ENCODE measurements around the gene HYAL3. TPM values are rescaled to one million over a fixed set of nuclear protein-coding genes. Genes with fewer than 3 reads are reported as not detected.

The HYAL3 gene
- total RNA-seq, 2 experiments from 2014 or later, result 3.0 to 3.2 TPM

- no peaks in the 10 kb centered on the region for H3K36me3 ChIP-seq (ENCODE audit: insufficient read depth, low read length)
- Mint-ChIP-seq H3K36me3 (ENCODE audit: low read depth) (no peaks in the 10 kb centered on the region), H3K9me3 (no peaks in the 10 kb centered on the region), H3K27me3 (peaks cover 15% of the 10 kb centered on the region), H3K4me3 (no peak overlapping the region), H3K4me1 (ENCODE audit: low read depth) (peaks cover 4% of the 10 kb centered on the region), H3K27ac (no peak overlapping the region)
- CTCF ChIA-PET, result interaction anchor here (1.4 kb wide), 1 partner anchor 31 kb away, joined by 4 read pairs; the partner anchor contains the start of genes HYAL3 and NAA80
- no peak overlapping the region for H3K27ac ChIP-seq (ENCODE audit: low read depth in 1 of 2, low read length in 2 of 2)
- POLR2A ChIA-PET, result no interaction called here
- peaks cover 0 to 10% of the 10 kb centered on the region in 2 experiments for H3K27me3 ChIP-seq (ENCODE audit: control insufficient read depth in 1 of 2, insufficient read depth in 2 of 2, low read length in 2 of 2)
- no peaks in the 10 kb centered on the region for H3K9me3 ChIP-seq (ENCODE audit: control insufficient read depth in 1 of 2, insufficient read depth in 1 of 2, low read length in 2 of 2)
- ATAC-seq (ENCODE audit: poor library complexity), result no peak
- H3K4me3 ChIP-seq (ENCODE audit: low read length), result no peak overlapping the region
- no peak for DNase-seq
- TF ChIP-seq CTCF (IDR thresholded peaks at IDR 0.05), result no peak
- no peaks in the 10 kb centered on the region for H3K4me1 ChIP-seq (ENCODE audit: insufficient read depth, low read length)
- intact Hi-C loops (cut with DNase I, micrococcal nuclease), result no loop called here
Observed at GRCh38 chr3:50267280-50267913, 31.8 kb downstream of the HYAL3 start.

- ATAC-seq (ENCODE audit: poor library complexity), result no peak
- Mint-ChIP-seq H3K27me3 (peaks cover 15% of the 10 kb centered on the region), H3K4me1 (ENCODE audit: low read depth) (peaks cover 4% of the 10 kb centered on the region), H3K4me3 (no peak overlapping the region), H3K27ac (no peak overlapping the region), H3K36me3 (ENCODE audit: low read depth) (no peaks in the 10 kb centered on the region), H3K9me3 (no peaks in the 10 kb centered on the region)
- intact Hi-C loops (cut with DNase I, micrococcal nuclease), result no loop called here
- Histone ChIP-seq H3K4me1 (ENCODE audit: insufficient read depth, low read length) (no peaks in the 10 kb centered on the region), H3K36me3 (ENCODE audit: insufficient read depth, low read length) (no peaks in the 10 kb centered on the region), H3K27ac (ENCODE audit: low read depth in 1 of 2, low read length in 2 of 2) (no peak overlapping the region), H3K9me3 (ENCODE audit: control insufficient read depth in 1 of 2, insufficient read depth in 1 of 2, low read length in 2 of 2) (no peaks in the 10 kb centered on the region), H3K4me3 (ENCODE audit: low read length) (no peak overlapping the region), H3K27me3 (ENCODE audit: control insufficient read depth in 1 of 2, insufficient read depth in 2 of 2, low read length in 2 of 2) (peaks cover 0 to 10% of the 10 kb centered on the region in 2 experiments)
- ChIA-PET POLR2A (no interaction called here), CTCF (interaction anchor here (1.4 kb wide), 1 partner anchor 32 kb away, joined by 4 read pairs; the partner anchor contains the start of genes HYAL3 and NAA80)
- DNase-seq, result no peak
- TF ChIP-seq CTCF (IDR thresholded peaks at IDR 0.05), result no peak
Observed at GRCh38 chr3:50266836-50267235, 32.4 kb downstream of the HYAL3 start.

- no peak overlapping the region for H3K4me3 Mint-ChIP-seq
- TF ChIP-seq CTCF (IDR thresholded peaks at IDR 0.05), result no peak
- no peaks in the 10 kb centered on the region for H3K36me3 ChIP-seq (ENCODE audit: insufficient read depth, low read length)
- intact Hi-C loops (cut with DNase I, micrococcal nuclease), result no loop called here
- no peaks in the 10 kb centered on the region for H3K36me3 Mint-ChIP-seq (ENCODE audit: low read depth)
- ChIA-PET POLR2A (no interaction called here), CTCF (interaction anchor here (1.4 kb wide), 1 partner anchor 33 kb away, joined by 4 read pairs; the partner anchor contains the start of genes HYAL3 and NAA80)
- ATAC-seq (ENCODE audit: poor library complexity) (no peak), DNase-seq (no peak)
- peaks cover 0 to 10% of the 10 kb centered on the region in 2 experiments for H3K27me3 ChIP-seq (ENCODE audit: control insufficient read depth in 1 of 2, insufficient read depth in 2 of 2, low read length in 2 of 2)
- H3K9me3 Mint-ChIP-seq, result no peaks in the 10 kb centered on the region
- H3K27ac Mint-ChIP-seq, result no peak overlapping the region
- no peaks in the 10 kb centered on the region for H3K4me1 Mint-ChIP-seq (ENCODE audit: low read depth)
- H3K27me3 Mint-ChIP-seq, result peaks cover 15% of the 10 kb centered on the region
- H3K27ac ChIP-seq (ENCODE audit: low read depth in 1 of 2, low read length in 2 of 2), result no peak overlapping the region
- H3K4me3 ChIP-seq (ENCODE audit: low read length), result no peak overlapping the region
- H3K9me3 ChIP-seq (ENCODE audit: control insufficient read depth in 1 of 2, insufficient read depth in 1 of 2, low read length in 2 of 2), result no peaks in the 10 kb centered on the region
- no peaks in the 10 kb centered on the region for H3K4me1 ChIP-seq (ENCODE audit: insufficient read depth, low read length)
Observed at GRCh38 chr3:50266017-50266416, 33.2 kb downstream of the HYAL3 start.
